HepG2 (cell line): ENCODE measurements around the gene RECQL5. TPM values are rescaled to one million over a fixed set of nuclear protein-coding genes. Genes with fewer than 3 reads are reported as not detected.

Source experiments
- AHDC1 ChIP-seq: sonication (generic); formaldehyde crosslinking; IDR thresholded peaks from 2 replicates; pipeline ENCODE4 v1.5.1; 2020; ENCODE audit warnings: mild to moderate bottlenecking, missing genetic modification reagents, borderline replicate concordance
- ATF6 ChIP-seq: sonication (generic); formaldehyde crosslinking; conservative IDR thresholded peaks from 2 replicates; pipeline ENCODE4 v1.4.0; 2020; ENCODE audit warnings: missing genetic modification reagents
- BRCA1 ChIP-seq: sonication (generic); formaldehyde crosslinking; IDR thresholded peaks from 2 replicates; pipeline ENCODE4 v1.4.0; 2020; ENCODE audit warnings: missing genetic modification reagents
- BRD4 ChIP-seq: sonication (generic); formaldehyde crosslinking; IDR thresholded peaks from 2 replicates; pipeline ENCODE4 v1.4.0; 2020; ENCODE audit warnings: missing genetic modification reagents
- MED13 ChIP-seq: sonication (generic); formaldehyde crosslinking; IDR thresholded peaks from 2 replicates; pipeline ENCODE4 v1.5.0; 2020; ENCODE audit warnings: missing genetic modification reagents
- SYNCRIP ChIP-seq: fragments of 200-400 bp; formaldehyde crosslinking; IDR thresholded peaks from 2 replicates; pipeline ENCODE4 v1.6.1; 2018; ENCODE audit warnings: mild to moderate bottlenecking, low read depth, low read length; ENCODE audit not compliant: insufficient read depth
- TEAD3 ChIP-seq: optimal IDR thresholded peaks from 2 replicates; pipeline ENCODE3; 2016; ENCODE audit warnings: borderline replicate concordance
- THYN1 ChIP-seq: sonication (generic); formaldehyde crosslinking; IDR thresholded peaks from 2 replicates; pipeline ENCODE4 v1.8.1; 2023; ENCODE audit warnings: low read depth, mild to moderate bottlenecking, moderate library complexity, missing genetic modification reagents, borderline replicate concordance
- ZBTB4 ChIP-seq: sonication (generic); formaldehyde crosslinking; IDR thresholded peaks from 2 replicates; pipeline ENCODE4 v1.4.0; 2020; ENCODE audit warnings: missing genetic modification reagents, mild to moderate bottlenecking, borderline replicate concordance
- ZFP91 ChIP-seq: sonication (generic); formaldehyde crosslinking; IDR thresholded peaks from 2 replicates; pipeline ENCODE4 v1.9.0; 2022; ENCODE audit warnings: missing genetic modification reagents, mild to moderate bottlenecking, borderline replicate concordance
- ZHX1 ChIP-seq: sonication (generic); formaldehyde crosslinking; IDR thresholded peaks from 2 replicates; pipeline ENCODE4 v1.8.1; 2022; ENCODE audit warnings: low read depth, mild to moderate bottlenecking, missing genetic modification reagents
- ZNF138 ChIP-seq: sonication (generic); formaldehyde crosslinking; IDR thresholded peaks from 2 replicates; pipeline ENCODE4 v1.5.0; 2020; ENCODE audit warnings: mild to moderate bottlenecking, low read depth, missing genetic modification reagents
- ZNF883 ChIP-seq: sonication (generic); formaldehyde crosslinking; IDR thresholded peaks from 2 replicates; pipeline ENCODE4 v1.5.1; 2020; ENCODE audit warnings: mild to moderate bottlenecking, missing genetic modification reagents; ENCODE audit errors: not compliant biosample characterization
- polyA plus RNA-seq, 8 experiments: library from polyadenylated mRNA; depleted of rRNA in 3 of 8; stranded (reverse) in 7 of 8; unstranded in 1 of 8; fragments of >200 nt; fragmentation: Illumina TruSeq in 4 of 8; extraction: Trizol in 4 of 8; gene quantifications; 2 replicates each; pipeline versions ENCODE4 v1.2.1 to v1.2.3, GENCODE V29; 2011 to 2016; ENCODE audit warnings: low read depth in 4 of 8, missing spikeins in 1 of 8, mixed read lengths in 1 of 8; ENCODE audit not compliant: insufficient read depth in 1 of 8
- total RNA-seq, 5 experiments: library from RNA; depleted of rRNA; stranded (reverse); fragments of >200 nt; fragmentation: Illumina TruSeq; extraction: Trizol; gene quantifications; 2 replicates each; pipeline ENCODE4 v1.2.3, GENCODE V29; 2016; ENCODE audit warnings: low read depth in 1 of 5

RECQL5 gene
- total and polyA plus RNA-seq, 2 of the 13 experiments (the other 11 are each of a cell fraction or from before 2014, with no cell fraction given), result 27.7 to 32.0 TPM

GRCh38 chr17:75589919-75590303 lies 77.0 kb downstream of the RECQL5 start (continued):
- TF ChIP-seq BRCA1 (CRISPR knock-in tag) (no peak), ZHX1 (CRISPR knock-in tag) (0 out of 2 replicates have a peak, but pooled peaks have one; percentile 5), SYNCRIP (no peak), TEAD3 (CRISPR knock-in tag) (peak; percentile 12), ZNF883 (CRISPR knock-in tag) (no peak), BRD4 (CRISPR knock-in tag) (no peak), AHDC1 (no peak), THYN1 (CRISPR knock-in tag) (no peak), ZNF138 (CRISPR knock-in tag) (no peak), ZBTB4 (CRISPR knock-in tag) (peak; percentile 37; the same call in 1 of the 2 replicates), MED13 (CRISPR knock-in tag) (0 out of 2 replicates have a peak, but pooled peaks have one; percentile 30), ZFP91 (CRISPR knock-in tag) (0 out of 2 replicates have a peak, but pooled peaks have one; percentile 27), ATF6 (CRISPR knock-in tag) (no peak)
